SK-N-SH (cell line): ENCODE measurements around the gene PIK3R3. TPM values are rescaled to one million over a fixed set of nuclear protein-coding genes. Genes with fewer than 3 reads are reported as not detected.

Experiments used
- CTCF ChIA-PET: fragments of 300-600, 350-600 bp; formaldehyde crosslinking; extraction: SDS; loops from one replicate; lab custom pipeline; 2021; lab: Yijun Ruan, JAX
- POLR2A ChIA-PET: fragments of 350-600 bp; sonication (Branson Sonifier 250); formaldehyde crosslinking; extraction: SDS; loops from one replicate; lab custom pipeline; 2020; ENCODE audit warnings: antibody characterized with exemption, inconsistent platforms; lab: Yijun Ruan, JAX
- DNase-seq: peaks from one replicate; pipeline ENCODE4 v3.0.0; 2012
- H2AFZ ChIP-seq: fragments of 200-600 bp; sonication (generic); 2 replicates; pipeline ENCODE4 v1.8.1; 2016; ENCODE audit warnings: antibody characterized with exemption, mild to moderate bottlenecking, low read depth
- H3F3A ChIP-seq: fragments of 200-600 bp; sonication (generic); replicated peaks from 2 replicates; pipeline ENCODE3; 2016; ENCODE audit warnings: antibody characterized with exemption, mild to moderate bottlenecking; ENCODE audit not compliant: insufficient read depth
- H3K27ac ChIP-seq, 2 experiments: fragments of 200-500 bp in 1 of 2; fragments of 200-600 bp in 1 of 2; sonication (Bioruptor generic) in 1 of 2; sonication (generic), shearing (Covaris generic) in 1 of 2; 2 replicates each; pipeline versions ENCODE4 v1.5.1 to v1.6.1; 2014 to 2016; ENCODE audit warnings: low read depth in 2 of 2, inconsistent platforms in 1 of 2, low read length in 1 of 2, mild to moderate bottlenecking in 1 of 2, mixed read lengths in 1 of 2
- H3K27me3 ChIP-seq: fragments of 200-600 bp; sonication (generic), shearing (Covaris generic); 2 replicates; pipeline ENCODE4 v1.6.1; 2016; ENCODE audit warnings: mixed run types; ENCODE audit not compliant: insufficient read depth
- H3K36me3 ChIP-seq, 2 experiments: fragments of 200-500 bp in 1 of 2; fragments of 200-600 bp in 1 of 2; sonication (Bioruptor generic) in 1 of 2; sonication (generic) in 1 of 2; replicated peaks in 1 of 2; 2 replicates each; pipeline versions ENCODE3 to v1.5.1; 2014 to 2016; ENCODE audit warnings: low read length in 1 of 2, mild to moderate bottlenecking in 1 of 2; ENCODE audit not compliant: insufficient read depth in 2 of 2, control insufficient read depth in 1 of 2
- H3K4me1 ChIP-seq, 2 experiments: fragments of 200-500 bp in 1 of 2; fragments of 200-600 bp in 1 of 2; sonication (Bioruptor generic) in 1 of 2; sonication (generic), shearing (Covaris generic) in 1 of 2; 2 replicates each; pipeline versions ENCODE4 v1.5.1 to v1.6.1; 2014 to 2016; ENCODE audit warnings: low read depth in 1 of 2, low read length in 1 of 2, mixed run types in 1 of 2; ENCODE audit not compliant: insufficient read depth in 2 of 2, control insufficient read depth in 1 of 2
- H3K4me2 ChIP-seq: fragments of 200-600 bp; sonication (generic), shearing (Covaris generic); 2 replicates; pipeline ENCODE4 v1.6.1; 2017; ENCODE audit warnings: mixed run types
- H3K4me3 ChIP-seq, 2 experiments: fragments of 200-500 bp in 1 of 2; fragments of 200-600 bp in 1 of 2; sonication (Bioruptor generic) in 1 of 2; sonication (generic), shearing (Covaris generic) in 1 of 2; 2 replicates each; pipeline versions ENCODE4 v1.5.1 to v1.8.1; 2014 to 2016; ENCODE audit warnings: low read depth in 2 of 2, inconsistent platforms in 1 of 2, low read length in 1 of 2, mild to moderate bottlenecking in 1 of 2, mixed read lengths in 1 of 2, moderate library complexity in 1 of 2
- H3K79me2 ChIP-seq: fragments of 200-600 bp; sonication (generic); 2 replicates; pipeline ENCODE4 v1.8.1; 2017; ENCODE audit warnings: mild to moderate bottlenecking; ENCODE audit not compliant: insufficient read depth
- H3K9ac ChIP-seq: fragments of 200-600 bp; sonication (generic); 2 replicates; pipeline ENCODE4 v1.6.1; 2017; ENCODE audit warnings: mixed run types
- H3K9me2 ChIP-seq: fragments of 200-600 bp; sonication (generic); 2 replicates; pipeline ENCODE4 v1.6.1; 2017; ENCODE audit warnings: mixed run types
- H3K9me3 ChIP-seq: fragments of 200-600 bp; sonication (generic); 2 replicates; pipeline ENCODE4 v1.6.1; 2017; ENCODE audit warnings: mixed run types, mild to moderate bottlenecking, moderate library complexity
- H4K20me1 ChIP-seq: fragments of 200-600 bp; sonication (generic); 2 replicates; pipeline ENCODE4 v1.6.1; 2017; ENCODE audit warnings: mild to moderate bottlenecking, mixed run types; ENCODE audit not compliant: insufficient read depth
- ELF1 ChIP-seq: IDR thresholded peaks from 2 replicates; pipeline ENCODE4 v1.4.0; 2012
- EP300 ChIP-seq, 2 experiments: IDR thresholded peaks; 2 replicates each; pipeline versions ENCODE4 v1.4.0 to v1.6.1; 2012; ENCODE audit warnings: borderline replicate concordance in 1 of 2, low read depth in 1 of 2, low read length in 1 of 2
- EZH2phosphoT487 ChIP-seq: fragments of 200-600 bp; sonication (generic); IDR thresholded peaks from 2 replicates; pipeline ENCODE4 v1.6.1; 2017; ENCODE audit warnings: low read depth, mixed run types, mild to moderate bottlenecking, antibody characterized with exemption, moderate library complexity, borderline replicate concordance
- FOSL2 ChIP-seq: IDR thresholded peaks from 2 replicates; pipeline ENCODE4 v1.4.0; 2012; ENCODE audit warnings: low read depth, mild to moderate bottlenecking, moderate library complexity, borderline replicate concordance
- GABPA ChIP-seq: IDR thresholded peaks from 2 replicates; pipeline ENCODE4 v1.4.0; 2012; ENCODE audit warnings: low read depth, mild to moderate bottlenecking
- PBX3 ChIP-seq: IDR thresholded peaks from 2 replicates; pipeline ENCODE4; 2012
- RCOR1 ChIP-seq: fragments of 150-350 bp; IDR thresholded peaks from 2 replicates; pipeline ENCODE4 v1.6.1; 2017; ENCODE audit warnings: antibody characterized with exemption, low read length
- RXRA ChIP-seq: IDR thresholded peaks from 2 replicates; pipeline ENCODE4 v1.4.0; 2012; ENCODE audit warnings: low read depth, mild to moderate bottlenecking, borderline replicate concordance
- SIN3A ChIP-seq: IDR thresholded peaks from 2 replicates; pipeline ENCODE4 v1.6.1; 2012; ENCODE audit warnings: low read depth, mild to moderate bottlenecking, low read length, moderate library complexity, borderline replicate concordance
- SMC3 ChIP-seq: IDR thresholded peaks from 2 replicates; pipeline ENCODE4 v1.6.1; 2012; ENCODE audit warnings: low read depth, low read length, improper control_type of control experiment
- TCF12 ChIP-seq: IDR thresholded peaks from 2 replicates; pipeline ENCODE4 v1.4.0; 2012
- TEAD4 ChIP-seq: IDR thresholded peaks from 2 replicates; pipeline ENCODE4 v1.4.0; 2012; ENCODE audit warnings: mild to moderate bottlenecking, borderline replicate concordance; ENCODE audit not compliant: insufficient read depth
- USF2 ChIP-seq: fragments of 150-350 bp; IDR thresholded peaks from 2 replicates; pipeline ENCODE4 v1.6.1; 2017; ENCODE audit warnings: antibody characterized with exemption, low read length, low read depth, borderline replicate concordance
- WGBS: methylation state at CpG from one replicate; pipeline ENCODE4 v1.1.6; 2017; ENCODE audit warnings: low lambda C conversion rate; 5-methylcytosine and 5-hydroxymethylcytosine counted together
- polyA plus RNA-seq, 3 experiments: library from polyadenylated mRNA; depleted of rRNA; stranded (reverse); fragments of >200 nt; gene quantifications; 2 replicates each; pipeline ENCODE4 v1.2.3, GENCODE V29; 2012
- TF ChIP-seq, protein P1 (sequence below): IDR thresholded peaks from 2 replicates; pipeline ENCODE4 v1.4.0; 2012; ENCODE audit warnings: low read depth
- TF ChIP-seq, protein P2 (sequence below): IDR thresholded peaks from 2 replicates; pipeline ENCODE4 v1.4.0; 2012; ENCODE audit warnings: low read depth, borderline replicate concordance

Gene PIK3R3
- polyA plus RNA-seq, 1 of the 3 experiments (the other 2 are of a cell fraction): 4.0 TPM

- TF ChIP-seq FOSL2 (no peak), EP300 (IDR thresholded peaks at IDR 0.05; ENCODE audit: borderline replicate concordance in 1 of 2, low read depth in 1 of 2, low read length in 1 of 2) (no peak), ELF1 (no peak)
- TF ChIP-seq, protein P1, sequence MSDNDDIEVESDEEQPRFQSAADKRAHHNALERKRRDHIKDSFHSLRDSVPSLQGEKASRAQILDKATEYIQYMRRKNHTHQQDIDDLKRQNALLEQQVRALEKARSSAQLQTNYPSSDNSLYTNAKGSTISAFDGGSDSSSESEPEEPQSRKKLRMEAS: no peak
Observed at GRCh38 chr1:46019348-46019747, 113.1 kb downstream of the PIK3R3 start (continued).

DNA sequence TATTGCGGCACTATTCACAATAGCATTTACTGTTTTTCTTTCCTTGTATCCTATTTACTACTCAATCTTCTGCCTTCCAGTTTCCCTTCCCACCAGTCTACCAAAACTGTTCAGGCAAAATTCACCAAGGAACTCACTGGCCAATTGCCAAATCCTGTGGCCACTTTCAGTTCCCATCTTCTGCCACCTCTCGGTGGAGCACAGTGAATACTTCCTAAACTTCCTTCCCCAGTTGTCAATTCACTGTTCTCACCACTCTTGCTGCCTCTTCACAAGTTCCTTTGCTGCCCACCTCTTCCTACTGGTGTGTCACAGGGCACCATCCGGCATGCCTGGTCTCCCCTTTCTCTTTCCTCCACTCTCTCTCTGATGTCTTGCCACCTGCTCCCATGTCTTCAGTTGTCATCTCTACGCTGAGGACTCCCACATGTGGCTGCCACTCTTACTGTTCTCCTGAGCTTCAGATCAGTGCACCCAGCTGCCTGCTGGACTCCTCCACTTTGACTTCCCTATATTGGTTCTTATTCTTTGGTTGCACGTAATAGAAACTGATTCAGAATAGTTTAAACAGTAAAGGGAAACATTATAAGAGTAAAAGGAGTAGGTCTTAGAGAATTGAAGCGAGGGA, 114.4 kb downstream of the PIK3R3 start:
- Histone ChIP-seq H4K20me1 (no peaks in the 10 kb centered on the region), H3K9me2 (no peaks in the 10 kb centered on the region), H3K4me2 (no peak overlapping the region), H3K9me3 (no peaks in the 10 kb centered on the region), H3K27me3 (no peaks in the 10 kb centered on the region), H3F3A (no peaks in the 10 kb centered on the region), H2AFZ (no peak overlapping the region), H3K79me2 (no peaks in the 10 kb centered on the region), H3K4me3 (no peak overlapping the region), H3K4me1 (no peaks in the 10 kb centered on the region), H3K36me3 (peaks cover 4 to 17% of the 10 kb centered on the region in 2 experiments), H3K9ac (no peak overlapping the region), H3K27ac (no peak overlapping the region)
- 96% methylated on average over 6 of the region's 6 CpGs for WGBS
- TF ChIP-seq TCF12: no peak
- TF ChIP-seq RCOR1: no peak
- no peak for TF ChIP-seq RXRA
- TF ChIP-seq EZH2phosphoT487: no peak
- no peak for TF ChIP-seq SIN3A
- no peak for TF ChIP-seq EP300 (IDR thresholded peaks at IDR 0.05; ENCODE audit: borderline replicate concordance in 1 of 2, low read depth in 1 of 2, low read length in 1 of 2)
- TF ChIP-seq USF2: no peak
- no peak for TF ChIP-seq SMC3
- TF ChIP-seq FOSL2: no peak
- CTCF ChIA-PET: no interaction called here
- POLR2A ChIA-PET: no interaction called here
- DNase-seq: no peak

DNA sequence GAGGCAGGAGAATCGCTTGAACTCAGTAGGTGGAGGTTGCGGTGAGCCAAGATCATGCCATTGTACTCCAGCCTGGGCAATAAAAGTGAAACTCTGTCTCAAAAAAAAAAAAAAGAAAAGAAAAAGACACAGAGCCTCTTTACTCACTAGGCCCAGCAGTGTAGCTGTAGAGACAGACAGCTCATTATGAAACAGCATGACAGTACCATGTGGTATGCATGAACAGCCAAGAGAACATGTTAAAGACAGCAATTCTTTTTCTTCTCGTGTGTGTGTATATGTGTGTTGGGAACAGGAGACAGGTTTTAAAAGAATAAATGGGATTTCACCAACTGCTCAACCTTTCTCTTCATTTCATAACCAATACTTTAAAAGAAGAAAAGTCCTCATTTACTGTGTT, 118.8 kb downstream of the PIK3R3 start:
- no peaks in the 10 kb centered on the region for H3K27me3 ChIP-seq
- no peak overlapping the region for H2AFZ ChIP-seq
- H3K9ac ChIP-seq: no peak overlapping the region
- H3K9me3 ChIP-seq: no peaks in the 10 kb centered on the region
- TF ChIP-seq PBX3: no peak
- TF ChIP-seq GABPA: no peak
- no peak for TF ChIP-seq EP300 (IDR thresholded peaks at IDR 0.05; ENCODE audit: borderline replicate concordance in 1 of 2, low read depth in 1 of 2, low read length in 1 of 2)
- no peak for TF ChIP-seq TEAD4
- TF ChIP-seq, protein P2, sequence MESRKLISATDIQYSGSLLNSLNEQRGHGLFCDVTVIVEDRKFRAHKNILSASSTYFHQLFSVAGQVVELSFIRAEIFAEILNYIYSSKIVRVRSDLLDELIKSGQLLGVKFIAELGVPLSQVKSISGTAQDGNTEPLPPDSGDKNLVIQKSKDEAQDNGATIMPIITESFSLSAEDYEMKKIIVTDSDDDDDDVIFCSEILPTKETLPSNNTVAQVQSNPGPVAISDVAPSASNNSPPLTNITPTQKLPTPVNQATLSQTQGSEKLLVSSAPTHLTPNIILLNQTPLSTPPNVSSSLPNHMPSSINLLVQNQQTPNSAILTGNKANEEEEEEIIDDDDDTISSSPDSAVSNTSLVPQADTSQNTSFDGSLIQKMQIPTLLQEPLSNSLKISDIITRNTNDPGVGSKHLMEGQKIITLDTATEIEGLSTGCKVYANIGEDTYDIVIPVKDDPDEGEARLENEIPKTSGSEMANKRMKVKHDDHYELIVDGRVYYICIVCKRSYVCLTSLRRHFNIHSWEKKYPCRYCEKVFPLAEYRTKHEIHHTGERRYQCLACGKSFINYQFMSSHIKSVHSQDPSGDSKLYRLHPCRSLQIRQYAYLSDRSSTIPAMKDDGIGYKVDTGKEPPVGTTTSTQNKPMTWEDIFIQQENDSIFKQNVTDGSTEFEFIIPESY: no peak
- TF ChIP-seq ELF1: no peak
- CTCF ChIA-PET: no interaction called here
- peaks cover 17 to 20% of the 10 kb centered on the region in 2 experiments for H3K36me3 ChIP-seq
- no peak for DNase-seq
- H3K4me2 ChIP-seq: no peak overlapping the region
- H4K20me1 ChIP-seq: no peaks in the 10 kb centered on the region
- no peaks in the 10 kb centered on the region for H3K4me1 ChIP-seq
- 98% methylated on average over 3 of the region's 3 CpGs for WGBS
- H3K27ac ChIP-seq: no peak overlapping the region
- no peaks in the 10 kb centered on the region for H3K9me2 ChIP-seq
- no peaks in the 10 kb centered on the region for H3F3A ChIP-seq
- no peak overlapping the region for H3K4me3 ChIP-seq
- H3K79me2 ChIP-seq: no peaks in the 10 kb centered on the region
- POLR2A ChIA-PET: no interaction called here
